Hepatocyte (in vitro differentiated cells): Measurements from ENCODE around the gene GOLT1A. TPM values are rescaled to one million over a fixed set of nuclear protein-coding genes. Genes with fewer than 3 reads are reported as not detected.
A peak's percentile ranks its signal among the peaks of the same experiment; 100 is the strongest.

Source experiments
- DNase-seq: peaks from one replicate; pipeline ENCODE4 v3.0.0-alpha.2; 2016; ENCODE audit warnings: low spot score
- H2AFZ ChIP-seq: fragments of 200-600 bp; sonication (generic); 2 replicates; pipeline ENCODE4 v1.6.0; 2016; ENCODE audit warnings: antibody characterized with exemption, mild to moderate bottlenecking
- H3K27ac ChIP-seq: fragments of 200-600 bp; sonication (generic); 2 replicates; pipeline ENCODE4 v1.5.1; 2016; ENCODE audit warnings: mild to moderate bottlenecking
- H3K27me3 ChIP-seq: fragments of 200-600 bp; sonication (generic); 2 replicates; pipeline ENCODE4 v1.6.1; 2016
- H3K36me3 ChIP-seq: fragments of 200-600 bp; sonication (generic); replicated peaks from 2 replicates; pipeline ENCODE4 v1.5.1; 2016; ENCODE audit warnings: low read depth; ENCODE audit not compliant: insufficient read depth
- H3K4me1 ChIP-seq: fragments of 200-600 bp; sonication (generic); 2 replicates; pipeline ENCODE4 v1.5.1; 2016; ENCODE audit warnings: mild to moderate bottlenecking, moderate library complexity; ENCODE audit not compliant: insufficient read depth
- H3K4me2 ChIP-seq: fragments of 200-600 bp; sonication (generic); 2 replicates; pipeline ENCODE4 v1.6.0; 2016
- H3K4me3 ChIP-seq: fragments of 200-600 bp; sonication (generic); 2 replicates; pipeline ENCODE4 v1.5.1; 2016; ENCODE audit warnings: mild to moderate bottlenecking
- H3K79me2 ChIP-seq: fragments of 200-600 bp; sonication (generic); 2 replicates; pipeline ENCODE4 v1.6.0; 2017; ENCODE audit warnings: mild to moderate bottlenecking
- H3K9me2 ChIP-seq: fragments of 200-600 bp; sonication (generic); replicated peaks from 2 replicates; pipeline ENCODE4 v1.6.0; 2017; ENCODE audit warnings: mild to moderate bottlenecking; ENCODE audit not compliant: insufficient read depth
- H3K9me3 ChIP-seq: fragments of 200-600 bp; sonication (generic); 2 replicates; pipeline ENCODE4 v1.5.1; 2016; ENCODE audit warnings: low read depth, mild to moderate bottlenecking
- H4K20me1 ChIP-seq: fragments of 200-600 bp; sonication (generic); 2 replicates; pipeline ENCODE4 v1.6.0; 2016; ENCODE audit warnings: mild to moderate bottlenecking; ENCODE audit not compliant: insufficient read depth, poor library complexity, severe bottlenecking
- CTCF ChIP-seq: fragments of 200-600 bp; sonication (generic); IDR thresholded peaks from 2 replicates; pipeline ENCODE4 v1.5.1; 2016; ENCODE audit warnings: antibody characterized with exemption, mild to moderate bottlenecking; ENCODE audit not compliant: poor library complexity
- EZH2 ChIP-seq: fragments of 200-600 bp; sonication (generic); IDR thresholded peaks from 2 replicates; pipeline ENCODE4 v1.6.1; 2016; ENCODE audit warnings: antibody characterized with exemption, mild to moderate bottlenecking, borderline replicate concordance
- EZH2phosphoT487 ChIP-seq: fragments of 200-600 bp; sonication (generic); IDR thresholded peaks from one replicate; pipeline ENCODE4 v1.6.1; 2018; ENCODE audit warnings: antibody characterized with exemption, mild to moderate bottlenecking, low read depth, moderate library complexity; ENCODE audit not compliant: unreplicated experiment, severe bottlenecking
- WGBS: methylation state at CpG from one replicate; pipeline ENCODE4 v1.1.6; 2016; ENCODE audit warnings: low lambda C conversion rate; ENCODE audit errors: missing lambda C conversion rate; 5-methylcytosine and 5-hydroxymethylcytosine counted together
- polyA plus RNA-seq: library from polyadenylated mRNA; unstranded; fragments of >200 nt; fragmentation: Nextera tagmentation; extraction: Ambion mirVana; gene quantifications from 2 replicates; pipeline ENCODE4 v1.2.1, GENCODE V29; 2016
- total RNA-seq: library from RNA; depleted of rRNA; stranded (reverse); fragments of >200 nt; gene quantifications from 2 replicates; pipeline ENCODE4 v1.2.3, GENCODE V29; 2014

GOLT1A gene
- total and polyA plus RNA-seq, 2 experiments from 2014 or later: 13.6 to 36.0 TPM

GRCh38 chr1:204259782-204260181, 46.0 kb upstream of the GOLT1A start:
- no peaks in the 10 kb centered on the region for H3K9me2 ChIP-seq
- no peak for DNase-seq
- H2AFZ ChIP-seq: no peak overlapping the region
- no peaks in the 10 kb centered on the region for H3K79me2 ChIP-seq
- no peak overlapping the region for H3K4me3 ChIP-seq
- H3K27me3 ChIP-seq: no peaks in the 10 kb centered on the region
- H3K4me1 ChIP-seq: peaks cover 11% of the 10 kb centered on the region
- H3K36me3 ChIP-seq: no peaks in the 10 kb centered on the region
- no peak overlapping the region for H3K4me2 ChIP-seq
- TF ChIP-seq EZH2phosphoT487 (no peak), CTCF (no peak), EZH2 (no peak)
- 89% methylated on average over 5 of the region's 5 CpGs for WGBS
- H3K27ac ChIP-seq: no peak overlapping the region
- H4K20me1 ChIP-seq: no peaks in the 10 kb centered on the region
- H3K9me3 ChIP-seq: no peaks in the 10 kb centered on the region

DNA sequence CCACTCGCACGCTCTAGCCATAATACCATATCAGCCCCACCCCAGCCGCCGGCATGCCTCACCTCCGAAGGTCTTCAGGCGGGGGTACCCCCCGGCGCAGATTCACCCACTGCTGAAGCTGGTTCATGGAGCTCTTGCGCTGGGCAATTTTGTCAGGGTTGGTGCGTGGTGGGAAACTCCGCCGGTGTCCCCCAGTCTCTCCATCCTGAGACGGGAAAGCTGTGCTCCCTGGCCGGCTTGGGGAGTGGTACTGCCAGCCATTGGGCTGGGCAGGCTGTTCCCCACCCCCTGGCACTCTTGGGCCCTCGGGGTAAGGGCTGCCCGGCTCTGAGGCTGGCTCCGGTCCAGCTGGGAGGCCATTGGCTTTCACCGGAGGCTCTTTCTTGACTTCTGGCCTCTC, 45.4 kb upstream of the GOLT1A start:
- H3K36me3 ChIP-seq: no peaks in the 10 kb centered on the region
- 95% methylated on average over 18 of the region's 18 CpGs for WGBS
- no peak for DNase-seq

DNA sequence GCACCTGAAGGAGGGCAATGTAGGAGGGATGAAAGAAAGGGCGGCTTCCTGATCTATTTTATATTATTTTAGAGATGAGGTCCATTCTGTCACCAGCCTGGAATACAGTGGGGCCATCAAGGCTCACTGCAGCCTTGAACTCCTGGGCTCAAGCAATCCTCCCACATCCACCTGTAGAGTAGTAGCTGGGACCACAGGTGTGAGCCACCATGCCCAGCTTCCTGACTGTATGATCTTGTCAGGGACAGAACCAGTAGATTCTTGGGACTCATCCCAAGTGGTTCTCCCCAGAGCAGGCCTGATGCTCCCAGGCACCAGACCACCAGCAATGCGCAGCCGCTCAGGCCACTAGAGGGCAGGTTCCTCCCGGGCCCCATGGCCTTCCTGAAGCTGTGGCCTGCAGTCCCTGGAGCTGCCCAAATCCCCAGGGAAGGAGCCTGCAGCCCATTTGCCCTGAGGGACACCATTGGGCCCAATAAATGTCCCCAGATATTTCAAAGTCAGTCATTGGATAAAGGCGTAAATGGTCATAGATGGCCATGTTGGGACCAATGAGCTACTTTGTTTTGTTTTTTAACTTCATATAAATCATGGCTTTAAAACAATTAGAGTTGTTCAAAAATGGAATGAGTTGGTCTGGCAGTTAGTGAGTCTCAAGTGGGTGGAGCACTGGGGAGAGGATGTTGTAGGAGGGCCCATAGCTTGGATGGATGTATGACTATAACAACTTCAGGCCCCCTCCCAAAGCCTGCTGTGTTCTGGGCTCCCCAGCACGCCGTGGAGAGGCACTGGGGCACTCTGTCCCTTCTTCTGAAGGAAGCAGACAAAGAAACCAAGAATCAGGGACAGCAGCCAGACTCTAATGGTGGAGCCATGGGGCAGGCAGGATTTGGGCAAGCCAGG, 44.7 kb upstream of the GOLT1A start:
- 60% methylated on average over 7 of the region's 7 CpGs for WGBS
- H3K4me2 ChIP-seq: no peak overlapping the region
- H2AFZ ChIP-seq: no peak overlapping the region
- H4K20me1 ChIP-seq: no peaks in the 10 kb centered on the region
- peak; percentile 74 for DNase-seq
- H3K27me3 ChIP-seq: no peaks in the 10 kb centered on the region
- peaks cover 5% of the 10 kb centered on the region for H3K4me1 ChIP-seq
- H3K4me3 ChIP-seq: no peak overlapping the region
- no peaks in the 10 kb centered on the region for H3K9me2 ChIP-seq
- H3K27ac ChIP-seq: no peak overlapping the region
- H3K79me2 ChIP-seq: no peaks in the 10 kb centered on the region
- TF ChIP-seq CTCF (peak; percentile 60), EZH2 (no peak)
- H3K36me3 ChIP-seq: no peaks in the 10 kb centered on the region
- H3K9me3 ChIP-seq: no peaks in the 10 kb centered on the region

More for the DNA sequence above, 45.4 kb upstream of the GOLT1A start:
- Histone ChIP-seq H3K4me2 (no peak overlapping the region), H2AFZ (no peak overlapping the region), H3K4me1 (peaks cover 11% of the 10 kb centered on the region), H3K4me3 (no peak overlapping the region), H3K27me3 (no peaks in the 10 kb centered on the region), H3K9me3 (no peaks in the 10 kb centered on the region), H4K20me1 (no peaks in the 10 kb centered on the region), H3K27ac (no peak overlapping the region), H3K79me2 (no peaks in the 10 kb centered on the region), H3K9me2 (no peaks in the 10 kb centered on the region)
- no peak for TF ChIP-seq CTCF
